HG02981 (cell line): Measurements from ENCODE around the gene CDC7.
A peak's percentile ranks its signal among the peaks of the same experiment; 100 is the strongest.
"Not testable (repeated sequence)": the region's sequence is repeated elsewhere in the genome, so short reads cannot be mapped to it uniquely, and the experiment has no call there.

Experiments
- ATAC-seq: cut with Tn5 transposase; IDR thresholded peaks from one replicate; pipeline ENCODE4 v1.9.1; 2021; ENCODE audit warnings: mild to moderate bottlenecking, moderate library complexity; ENCODE audit not compliant: unreplicated experiment

Gene CDC7

GRCh38 chr1:91500756-91501522 is at the start of gene CDC7:
TSS of gene CDC7 (plus strand) at chr1:91500851. CDS start at chr1:91501717, 866 bp downstream.
- peak; percentile 72 for ATAC-seq

GRCh38 chr1:91454136-91454535 is 46.5 kb upstream of the CDC7 start:
- ATAC-seq, result no peak

GRCh38 chr1:91455334-91455733 is 45.3 kb upstream of the CDC7 start:
- no peak for ATAC-seq

GRCh38 chr1:91455896-91456295 is 44.8 kb upstream of the CDC7 start:
- no peak for ATAC-seq

- not testable (repeated sequence) for ATAC-seq
Observed at GRCh38 chr1:91465350-91465749, 35.3 kb upstream of the CDC7 start.

GRCh38 chr1:91476533-91477217 is 24.0 kb upstream of the CDC7 start:
- no peak for ATAC-seq

GRCh38 chr1:91487469-91487868 is 13.2 kb upstream of the CDC7 start:
- no peak for ATAC-seq

- ATAC-seq, result no peak
Observed at GRCh38 chr1:91490501-91490900, 10.2 kb upstream of the CDC7 start.

- ATAC-seq, result no peak
Observed at GRCh38 chr1:91498035-91498434, 2.6 kb upstream of the CDC7 start.

GRCh38 chr1:91498498-91499245 is 2.0 kb upstream of the CDC7 start:
- no peak for ATAC-seq

- no peak for ATAC-seq
Observed at GRCh38 chr1:91499346-91499745, 1.3 kb upstream of the CDC7 start.

GRCh38 chr1:91499904-91500755 is 521 bp upstream of the CDC7 start:
- ATAC-seq, result peak; percentile 4

GRCh38 chr1:91501523-91501851 is 836 bp downstream of the CDC7 start:
- ATAC-seq, result peak; percentile 26

- no peak for ATAC-seq
Observed at GRCh38 chr1:91501971-91502671, 1.5 kb downstream of the CDC7 start.

- no peak for ATAC-seq
Observed at GRCh38 chr1:91502672-91503184, 2.1 kb downstream of the CDC7 start.

GRCh38 chr1:91503332-91503900 is 2.8 kb downstream of the CDC7 start:
- ATAC-seq, result no peak

- ATAC-seq, result no peak
Observed at GRCh38 chr1:91503975-91504530, 3.4 kb downstream of the CDC7 start.

- no peak for ATAC-seq
Observed at GRCh38 chr1:91505086-91505485, 4.4 kb downstream of the CDC7 start.

- no peak for ATAC-seq
Observed at GRCh38 chr1:91506071-91506470, 5.4 kb downstream of the CDC7 start.
